DND-41 (cell line): Measurements from ENCODE around the gene PTPRD.

Source experiments
- EZH2 ChIP-seq: IDR thresholded peaks from 3 replicates; pipeline ENCODE4 v1.6.1; 2012; ENCODE audit warnings: borderline replicate concordance, low read depth, mild to moderate bottlenecking, moderate library complexity, low read length, inconsistent platforms; ENCODE audit not compliant: severe bottlenecking
- TF ChIP-seq, protein P1 (sequence below): IDR thresholded peaks from 2 replicates; pipeline ENCODE4 v1.5.1; 2012; ENCODE audit warnings: borderline replicate concordance, low read length, moderate library complexity, mild to moderate bottlenecking; ENCODE audit not compliant: poor library complexity, severe bottlenecking; ENCODE audit errors: extremely low read depth

DNA sequence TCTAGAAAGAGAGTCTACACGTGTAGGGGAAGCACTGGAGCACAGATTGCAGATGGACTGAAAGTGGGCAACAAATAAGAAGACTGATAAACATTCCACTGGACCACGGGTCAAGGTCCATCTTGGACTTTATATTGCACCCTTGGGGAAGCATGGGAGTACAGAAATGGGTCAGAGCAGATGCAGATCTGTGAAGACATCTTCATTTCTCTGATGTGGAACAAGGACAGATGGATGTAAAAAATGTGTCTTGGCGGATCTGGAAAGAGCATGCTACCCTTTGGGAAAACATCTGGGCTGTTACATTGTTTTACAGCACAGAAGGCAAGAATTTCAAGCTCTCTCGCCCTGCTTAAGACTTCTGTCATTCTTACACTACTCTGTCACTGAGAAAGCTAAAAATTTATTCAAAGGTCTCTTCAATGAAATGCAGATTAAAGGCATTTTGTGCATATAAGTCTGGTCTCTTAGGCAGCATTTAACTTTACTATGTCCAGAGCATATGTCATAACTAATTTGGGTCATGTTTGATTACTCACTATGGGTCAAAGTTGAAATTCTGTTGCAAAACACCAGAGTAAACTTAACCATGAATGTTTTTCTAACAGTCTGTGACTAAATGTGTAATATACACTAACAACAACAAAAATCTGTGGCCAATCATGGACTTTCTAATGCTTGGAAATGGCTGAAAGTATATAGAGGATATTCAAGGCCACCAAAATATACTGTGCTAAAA lies 2056.9 kb downstream of the PTPRD start:
- TF ChIP-seq, protein P1, sequence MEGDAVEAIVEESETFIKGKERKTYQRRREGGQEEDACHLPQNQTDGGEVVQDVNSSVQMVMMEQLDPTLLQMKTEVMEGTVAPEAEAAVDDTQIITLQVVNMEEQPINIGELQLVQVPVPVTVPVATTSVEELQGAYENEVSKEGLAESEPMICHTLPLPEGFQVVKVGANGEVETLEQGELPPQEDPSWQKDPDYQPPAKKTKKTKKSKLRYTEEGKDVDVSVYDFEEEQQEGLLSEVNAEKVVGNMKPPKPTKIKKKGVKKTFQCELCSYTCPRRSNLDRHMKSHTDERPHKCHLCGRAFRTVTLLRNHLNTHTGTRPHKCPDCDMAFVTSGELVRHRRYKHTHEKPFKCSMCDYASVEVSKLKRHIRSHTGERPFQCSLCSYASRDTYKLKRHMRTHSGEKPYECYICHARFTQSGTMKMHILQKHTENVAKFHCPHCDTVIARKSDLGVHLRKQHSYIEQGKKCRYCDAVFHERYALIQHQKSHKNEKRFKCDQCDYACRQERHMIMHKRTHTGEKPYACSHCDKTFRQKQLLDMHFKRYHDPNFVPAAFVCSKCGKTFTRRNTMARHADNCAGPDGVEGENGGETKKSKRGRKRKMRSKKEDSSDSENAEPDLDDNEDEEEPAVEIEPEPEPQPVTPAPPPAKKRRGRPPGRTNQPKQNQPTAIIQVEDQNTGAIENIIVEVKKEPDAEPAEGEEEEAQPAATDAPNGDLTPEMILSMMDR = no peak
- TF ChIP-seq EZH2 = no peak
